GM12891 (cell line): ENCODE data around the gene ZC3H6.

ENCODE experiments used
- PAX5 ChIP-seq: IDR thresholded peaks from 2 replicates; pipeline ENCODE4 v1.6.1; 2011; ENCODE audit warnings: low read length, moderate library complexity, mild to moderate bottlenecking; ENCODE audit not compliant: insufficient read depth, severe bottlenecking
- POLR2A ChIP-seq: IDR thresholded peaks from 2 replicates; pipeline ENCODE4 v1.6.1; 2011; ENCODE audit warnings: low read depth, low read length, control low read depth
- POLR2AphosphoS5 ChIP-seq: IDR thresholded peaks from 2 replicates; pipeline ENCODE4 v1.6.1; 2011; ENCODE audit warnings: low read depth, low read length, control low read depth
- POU2F2 ChIP-seq: IDR thresholded peaks from 2 replicates; pipeline ENCODE4 v1.6.1; 2011; ENCODE audit warnings: low read depth, mild to moderate bottlenecking, control low read depth, low read length, moderate library complexity
- SPI1 ChIP-seq: IDR thresholded peaks from 2 replicates; pipeline ENCODE4 v1.6.1; 2011; ENCODE audit warnings: low read depth, low read length, control low read depth
- TAF1 ChIP-seq: IDR thresholded peaks from 2 replicates; pipeline ENCODE4 v1.6.1; 2011; ENCODE audit warnings: low read depth, low read length, control low read depth

- no peak for TF ChIP-seq POLR2AphosphoS5
- no peak for TF ChIP-seq TAF1
- no peak for TF ChIP-seq POLR2A
- TF ChIP-seq SPI1, result no peak
- no peak for TF ChIP-seq POU2F2
- no peak for TF ChIP-seq PAX5
Measured at GRCh38 chr2:112290648-112291047, 15.3 kb downstream of the ZC3H6 start.
